ENCODE measurements around the gene ASB13. TPM values are rescaled to one million over a fixed set of nuclear protein-coding genes. Genes with fewer than 3 reads are reported as not detected.
"Not testable (repeated sequence)": the region's sequence is repeated elsewhere in the genome, so short reads cannot be mapped to it uniquely, and the experiment has no call there.

ASB13 gene
- total RNA-seq, 3 donors from 2014 or later (not counting 1 experiment from before 2014, with no cell fraction given): 0.99 to 2.4 (median 1.4) TPM

DNA sequence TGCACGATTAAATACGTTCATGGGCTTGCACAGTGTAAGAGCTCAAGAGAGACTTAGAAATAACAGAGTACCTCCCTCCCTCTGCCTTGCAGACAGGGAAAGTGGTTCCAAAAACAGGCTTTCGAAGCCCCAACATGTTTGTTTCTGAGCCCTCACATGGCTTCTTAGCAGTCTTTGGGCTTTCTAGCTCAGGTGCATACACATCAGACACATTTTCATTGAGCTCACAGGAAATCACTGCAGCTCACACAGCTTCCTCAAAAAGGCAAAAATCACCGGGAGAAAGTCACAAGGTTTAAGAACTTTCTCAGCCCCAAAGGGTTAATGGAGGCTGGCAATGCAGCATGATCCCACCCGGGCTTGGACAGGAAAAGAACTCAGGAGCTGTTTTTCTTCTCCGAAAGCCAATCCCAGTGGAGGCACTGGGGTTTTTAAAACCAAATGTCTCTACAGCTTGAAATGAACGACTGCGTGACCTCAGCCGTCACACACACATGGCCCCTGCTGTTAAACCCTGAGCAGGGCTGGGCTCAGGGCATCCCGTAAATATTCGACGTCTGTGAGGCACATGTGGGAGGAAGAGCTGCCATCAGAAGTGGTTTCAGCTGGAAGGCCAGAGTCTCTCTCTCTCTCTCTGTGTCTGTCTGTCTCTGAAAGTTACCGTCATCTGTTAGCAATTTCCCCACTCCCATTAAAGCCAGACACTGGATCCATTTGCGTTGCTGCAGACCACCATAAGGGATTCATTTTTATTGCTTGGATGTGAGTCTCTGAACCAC lies 71.9 kb downstream of the ASB13 start:
- Mint-ChIP-seq H3K9me3 (no peaks in the 10 kb centered on the region), H3K4me1 (no peaks in the 10 kb centered on the region), H3K4me3 (no peak overlapping the region), H3K27me3 (ENCODE audit: low read depth in 2 of 2) (peaks cover 7 to 21% of the 10 kb centered on the region in 2 donors), H3K36me3 (no peaks in the 10 kb centered on the region), H3K27ac (no peak overlapping the region)
- Histone ChIP-seq H3K4me1 (ENCODE audit: control insufficient read depth, insufficient read depth, low read length) (no peaks in the 10 kb centered on the region), H3K9me3 (ENCODE audit: control insufficient read depth, insufficient read depth, low read length) (no peaks in the 10 kb centered on the region), H3K4me3 (ENCODE audit: low read length) (no peak overlapping the region), H3K27me3 (ENCODE audit: control insufficient read depth, insufficient read depth, low read length) (no peaks in the 10 kb centered on the region), H3K27ac (ENCODE audit: low read length) (no peak overlapping the region), H3K36me3 (ENCODE audit: control insufficient read depth, insufficient read depth, low read length) (no peaks in the 10 kb centered on the region)
- TF ChIP-seq, protein P1, sequence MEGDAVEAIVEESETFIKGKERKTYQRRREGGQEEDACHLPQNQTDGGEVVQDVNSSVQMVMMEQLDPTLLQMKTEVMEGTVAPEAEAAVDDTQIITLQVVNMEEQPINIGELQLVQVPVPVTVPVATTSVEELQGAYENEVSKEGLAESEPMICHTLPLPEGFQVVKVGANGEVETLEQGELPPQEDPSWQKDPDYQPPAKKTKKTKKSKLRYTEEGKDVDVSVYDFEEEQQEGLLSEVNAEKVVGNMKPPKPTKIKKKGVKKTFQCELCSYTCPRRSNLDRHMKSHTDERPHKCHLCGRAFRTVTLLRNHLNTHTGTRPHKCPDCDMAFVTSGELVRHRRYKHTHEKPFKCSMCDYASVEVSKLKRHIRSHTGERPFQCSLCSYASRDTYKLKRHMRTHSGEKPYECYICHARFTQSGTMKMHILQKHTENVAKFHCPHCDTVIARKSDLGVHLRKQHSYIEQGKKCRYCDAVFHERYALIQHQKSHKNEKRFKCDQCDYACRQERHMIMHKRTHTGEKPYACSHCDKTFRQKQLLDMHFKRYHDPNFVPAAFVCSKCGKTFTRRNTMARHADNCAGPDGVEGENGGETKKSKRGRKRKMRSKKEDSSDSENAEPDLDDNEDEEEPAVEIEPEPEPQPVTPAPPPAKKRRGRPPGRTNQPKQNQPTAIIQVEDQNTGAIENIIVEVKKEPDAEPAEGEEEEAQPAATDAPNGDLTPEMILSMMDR (IDR thresholded peaks at IDR 0.05): no peak
- WGBS (ENCODE audit: insufficient coverage): 48% methylated on average over 14 of the region's 14 CpGs
- DNase-seq (peak in 1 of 2 donors; percentile 25), ATAC-seq (no peak)
- intact Hi-C loops (cut with micrococcal nuclease): no loop called here

DNA sequence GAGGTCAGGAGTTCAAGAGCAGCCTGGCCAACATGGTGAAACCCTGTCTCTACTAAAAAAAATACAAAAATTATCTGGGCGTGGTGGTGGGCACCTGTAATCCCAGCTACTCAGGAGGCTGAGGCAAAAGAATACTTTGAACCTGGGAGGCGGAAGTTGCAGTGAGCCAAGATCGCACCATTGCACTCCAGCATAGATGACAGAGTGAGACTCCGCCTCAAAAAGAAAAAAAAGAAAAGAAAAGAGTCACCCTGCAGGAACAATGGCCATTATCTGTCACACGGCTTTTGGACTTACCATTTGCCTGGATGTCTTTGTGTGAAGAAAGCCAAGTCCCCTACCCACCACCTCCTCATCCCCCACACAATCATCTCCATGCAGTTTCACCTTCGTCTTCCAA lies 73.0 kb downstream of the ASB13 start:
- H3K4me1 ChIP-seq (ENCODE audit: control insufficient read depth, insufficient read depth, low read length); H3K9me3 ChIP-seq (ENCODE audit: control insufficient read depth, insufficient read depth, low read length); H3K4me1 Mint-ChIP-seq; H3K36me3 Mint-ChIP-seq; intact Hi-C loops (cut with micrococcal nuclease); ATAC-seq; DNase-seq; H3K4me3 Mint-ChIP-seq; H3K36me3 ChIP-seq (ENCODE audit: control insufficient read depth, insufficient read depth, low read length); H3K27ac Mint-ChIP-seq; H3K4me3 ChIP-seq (ENCODE audit: low read length); H3K27ac ChIP-seq (ENCODE audit: low read length); H3K27me3 ChIP-seq (ENCODE audit: control insufficient read depth, insufficient read depth, low read length); H3K9me3 Mint-ChIP-seq: not testable (repeated sequence)
- H3K27me3 Mint-ChIP-seq (ENCODE audit: low read depth in 2 of 2): peaks cover 7 to 23% of the 10 kb centered on the region in 2 donors
- 92% methylated on average over 6 of the region's 6 CpGs for WGBS (ENCODE audit: insufficient coverage)

DNA sequence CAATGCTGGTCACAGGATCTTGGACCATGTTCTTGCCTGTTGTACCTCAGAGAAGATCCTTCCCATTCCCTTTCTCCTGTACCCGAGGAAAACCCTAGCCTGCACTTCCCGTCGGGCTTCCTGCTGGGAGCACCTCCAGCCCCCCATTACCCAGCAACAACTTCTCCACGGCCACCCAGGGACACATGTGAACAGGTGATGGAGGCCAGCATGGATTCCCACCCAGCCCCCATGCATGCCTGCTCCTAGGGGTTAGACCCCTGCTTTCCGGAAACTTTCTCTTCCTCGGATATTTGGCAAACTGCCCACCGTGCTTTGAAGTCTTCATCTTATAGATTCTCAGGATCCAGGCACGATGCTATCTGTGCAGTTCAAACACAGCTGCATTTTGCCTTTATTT lies 74.3 kb downstream of the ASB13 start:
- WGBS (ENCODE audit: insufficient coverage): 84% methylated on average over 8 of the region's 8 CpGs
- ATAC-seq: no peak
- H3K4me3 ChIP-seq (ENCODE audit: low read length): no peak overlapping the region
- no peak overlapping the region for H3K4me3 Mint-ChIP-seq
- no peaks in the 10 kb centered on the region for H3K27me3 ChIP-seq (ENCODE audit: control insufficient read depth, insufficient read depth, low read length)
- H3K9me3 ChIP-seq (ENCODE audit: control insufficient read depth, insufficient read depth, low read length): no peaks in the 10 kb centered on the region
- DNase-seq: no peak
- H3K9me3 Mint-ChIP-seq: no peaks in the 10 kb centered on the region
- peaks cover 7 to 17% of the 10 kb centered on the region in 2 donors for H3K27me3 Mint-ChIP-seq (ENCODE audit: low read depth in 2 of 2)
- peak overlapping the region in 1 of 2 donors; percentile 21 for H3K27ac Mint-ChIP-seq
- no peaks in the 10 kb centered on the region for H3K36me3 Mint-ChIP-seq
- H3K27ac ChIP-seq (ENCODE audit: low read length): no peak overlapping the region
- no peaks in the 10 kb centered on the region for H3K4me1 Mint-ChIP-seq
- H3K4me1 ChIP-seq (ENCODE audit: control insufficient read depth, insufficient read depth, low read length): no peaks in the 10 kb centered on the region
- TF ChIP-seq, protein P1 (IDR thresholded peaks at IDR 0.05): no peak
- intact Hi-C loops (cut with micrococcal nuclease): no loop called here
- no peaks in the 10 kb centered on the region for H3K36me3 ChIP-seq (ENCODE audit: control insufficient read depth, insufficient read depth, low read length)

DNA sequence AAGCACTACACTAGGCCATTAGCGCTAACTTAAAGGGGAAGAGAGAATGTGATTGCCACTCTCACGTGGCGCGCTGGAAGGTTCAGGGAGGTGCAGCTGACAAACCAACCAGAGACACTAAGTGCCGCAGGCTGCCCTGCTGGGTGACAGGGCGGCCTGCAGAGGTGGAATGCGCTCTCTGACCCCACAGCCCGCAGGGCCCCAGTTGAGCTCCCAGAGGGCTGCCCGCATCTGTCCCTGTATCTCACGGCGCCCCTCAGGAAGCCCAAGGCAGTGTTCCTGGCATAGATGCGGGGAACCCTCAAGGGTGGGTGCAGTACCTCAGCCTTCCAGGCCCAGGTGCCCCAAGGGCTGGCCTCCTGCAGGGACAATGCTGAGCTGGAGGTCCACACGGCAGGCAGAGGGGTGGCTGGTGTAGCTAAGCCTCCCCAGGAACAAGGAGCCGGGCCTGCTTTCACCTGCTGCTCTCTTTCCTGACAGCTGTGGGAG lies 75.0 kb downstream of the ASB13 start:
- Mint-ChIP-seq H3K36me3 (no peaks in the 10 kb centered on the region), H3K4me3 (no peak overlapping the region), H3K27me3 (ENCODE audit: low read depth in 2 of 2) (peaks cover 13 to 17% of the 10 kb centered on the region in 2 donors), H3K4me1 (no peaks in the 10 kb centered on the region), H3K27ac (no peak overlapping the region), H3K9me3 (no peaks in the 10 kb centered on the region)
- no peaks in the 10 kb centered on the region for H3K4me1 ChIP-seq (ENCODE audit: control insufficient read depth, insufficient read depth, low read length)
- no peak overlapping the region for H3K4me3 ChIP-seq (ENCODE audit: low read length)
- H3K27ac ChIP-seq (ENCODE audit: low read length): no peak overlapping the region
- ATAC-seq (no peak), DNase-seq (no peak)
- intact Hi-C loops (cut with micrococcal nuclease): no loop called here
- no peaks in the 10 kb centered on the region for H3K27me3 ChIP-seq (ENCODE audit: control insufficient read depth, insufficient read depth, low read length)
- H3K36me3 ChIP-seq (ENCODE audit: control insufficient read depth, insufficient read depth, low read length): no peaks in the 10 kb centered on the region
- no peaks in the 10 kb centered on the region for H3K9me3 ChIP-seq (ENCODE audit: control insufficient read depth, insufficient read depth, low read length)
- TF ChIP-seq, protein P1 (IDR thresholded peaks at IDR 0.05): no peak
- 94% methylated on average over 14 of the region's 14 CpGs for WGBS (ENCODE audit: insufficient coverage)

Data from natural killer cell (primary cell).